ENCODE measurements around the gene RACGAP1.

The RACGAP1 gene

DNA sequence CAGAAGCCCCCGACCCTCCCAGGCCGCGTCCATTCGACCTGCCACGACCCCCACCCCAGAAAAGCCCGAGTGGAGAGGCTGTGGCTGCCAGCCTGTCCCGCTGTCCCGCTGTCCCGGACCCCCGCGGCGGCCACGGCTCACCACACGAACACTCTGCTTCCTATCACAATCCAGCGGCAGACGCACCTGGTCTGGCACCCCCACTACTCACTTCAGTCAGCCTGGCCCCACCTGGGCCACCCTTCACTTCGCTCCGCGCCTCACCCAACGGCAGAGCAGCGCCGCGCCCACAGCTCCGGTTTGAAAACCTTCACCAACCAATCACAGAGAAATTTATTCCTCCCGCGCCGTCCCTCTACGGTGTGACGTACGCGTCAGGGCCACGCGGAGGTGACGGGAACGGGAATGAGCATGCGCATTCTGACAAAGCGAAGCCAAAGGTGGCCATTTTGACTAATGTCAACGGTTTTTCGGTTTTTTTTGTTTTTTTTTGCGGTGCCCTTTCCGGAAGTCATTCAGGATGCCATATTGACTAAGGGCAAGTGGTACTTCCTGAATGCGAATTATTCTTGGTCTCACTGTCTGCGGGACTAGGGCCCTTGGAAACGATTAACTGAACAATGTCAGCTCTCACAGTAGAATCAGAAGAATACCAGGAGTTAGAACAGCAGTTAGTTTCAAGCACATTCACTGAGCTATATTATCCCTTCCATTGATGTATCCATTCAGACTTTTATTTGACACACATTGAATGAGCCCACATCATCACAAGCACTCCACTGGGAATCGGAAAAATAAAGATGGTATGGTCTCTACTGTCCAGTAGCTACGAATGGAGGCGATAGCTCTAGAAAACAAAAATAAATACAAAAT is at the start of gene RACGAP1:
TSS of gene RACGAP1 (minus strand) at position 308 of the 873 bp plus-strand sequence. CDS start 8,779 bp downstream, outside the sequence.
- peak; percentile 98 for DNase-seq

GRCh38 chr12:50073712-50074111 is 48.4 kb upstream of the RACGAP1 start:
- DNase-seq: no peak

DNA sequence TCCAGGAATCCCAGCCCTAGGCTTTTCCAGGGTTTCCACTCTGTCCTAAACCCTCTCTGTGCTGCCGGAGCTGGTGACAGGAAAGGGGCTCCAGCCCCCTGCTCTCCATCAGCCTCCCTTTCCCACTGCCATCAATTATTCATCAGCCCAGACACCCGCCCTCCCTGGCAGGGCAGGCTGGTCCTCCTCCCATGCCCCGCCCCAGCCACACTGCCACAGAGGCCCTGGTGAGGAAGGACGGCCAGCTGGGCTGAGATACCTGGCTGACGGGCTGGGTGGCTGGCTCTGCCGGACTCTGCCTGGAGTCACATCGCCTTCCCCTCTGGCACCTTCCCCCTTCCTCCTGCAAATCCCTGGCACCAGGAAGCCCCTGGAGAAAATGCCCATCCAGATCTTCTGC is 47.9 kb upstream of the RACGAP1 start:
- DNase-seq: no peak

- DNase-seq: no peak
Observed at GRCh38 chr12:50072198-50072907, 47.1 kb upstream of the RACGAP1 start.

DNA sequence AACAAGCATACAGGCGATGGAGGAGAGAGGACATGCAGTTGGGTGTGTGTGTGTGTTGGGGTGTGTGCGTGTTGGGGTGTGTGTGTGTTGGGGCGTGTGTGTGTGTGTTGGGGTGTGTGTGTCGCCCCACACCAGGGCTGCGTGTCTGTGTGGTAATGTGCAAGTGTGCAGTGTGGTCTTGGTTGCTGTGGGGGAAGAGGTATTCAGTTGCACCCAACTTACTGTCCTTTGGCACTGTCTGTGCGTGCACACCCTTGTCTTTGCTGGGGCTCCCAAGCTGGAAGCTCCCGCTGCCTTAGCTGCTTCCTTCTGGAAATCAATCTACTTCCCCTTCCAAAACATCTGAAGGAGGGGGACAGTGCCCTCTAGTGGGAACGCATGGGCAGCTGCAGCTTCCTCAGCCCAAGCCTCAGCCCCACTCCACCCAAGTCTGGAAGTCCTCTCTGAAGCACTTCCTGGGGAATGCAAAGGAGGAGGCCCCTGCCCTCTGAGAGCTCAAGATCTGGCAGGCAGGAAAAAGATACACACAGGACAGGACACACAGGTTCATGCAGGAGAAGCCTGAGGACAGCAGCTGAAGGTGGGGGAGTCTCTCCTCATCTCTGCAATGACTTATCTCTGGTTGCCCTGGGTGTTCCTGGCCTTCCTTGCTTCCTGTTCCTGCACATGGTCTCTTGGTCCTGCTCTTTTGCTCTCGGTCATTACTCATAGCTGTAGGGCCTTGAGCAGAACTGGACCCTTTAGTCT is 45.2 kb upstream of the RACGAP1 start:
- DNase-seq: peak; percentile 40

- DNase-seq: no peak
Observed at GRCh38 chr12:50069539-50069938, 44.2 kb upstream of the RACGAP1 start.

- no peak for DNase-seq
Observed at GRCh38 chr12:50069069-50069468, 43.8 kb upstream of the RACGAP1 start.

GRCh38 chr12:50066402-50066801 is 41.1 kb upstream of the RACGAP1 start:
- no peak for DNase-seq

DNA sequence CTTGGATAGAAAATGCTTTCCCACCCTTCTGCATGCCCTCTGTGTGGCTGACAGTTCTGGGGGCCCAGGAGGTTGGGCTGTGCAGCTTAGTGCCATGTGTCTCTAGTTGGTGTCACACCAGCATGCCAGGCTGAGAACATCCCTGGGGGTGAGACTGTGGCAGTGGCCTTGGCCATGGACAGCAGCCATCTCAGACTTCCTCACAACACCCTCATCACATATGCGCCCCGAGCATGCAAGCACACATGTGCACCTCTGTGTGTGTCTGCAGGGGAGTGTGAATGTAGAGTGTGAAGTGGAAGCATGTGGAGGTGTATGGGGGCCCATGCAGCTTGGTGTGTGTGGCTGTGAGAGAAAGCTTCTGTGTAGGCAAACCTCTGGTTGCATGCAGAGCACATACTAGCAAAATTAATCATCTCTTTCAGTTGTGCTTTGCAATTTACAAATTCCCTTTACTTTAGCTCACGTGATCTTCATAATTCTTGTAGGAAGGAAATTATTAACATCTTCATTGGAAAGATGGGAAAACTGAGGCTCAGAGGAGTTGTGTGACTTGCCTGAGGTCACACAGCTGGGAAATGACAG is 40.5 kb upstream of the RACGAP1 start:
- no peak for DNase-seq

- DNase-seq: peak; percentile 13
Observed at GRCh38 chr12:50062728-50063460, 37.6 kb upstream of the RACGAP1 start.

DNA sequence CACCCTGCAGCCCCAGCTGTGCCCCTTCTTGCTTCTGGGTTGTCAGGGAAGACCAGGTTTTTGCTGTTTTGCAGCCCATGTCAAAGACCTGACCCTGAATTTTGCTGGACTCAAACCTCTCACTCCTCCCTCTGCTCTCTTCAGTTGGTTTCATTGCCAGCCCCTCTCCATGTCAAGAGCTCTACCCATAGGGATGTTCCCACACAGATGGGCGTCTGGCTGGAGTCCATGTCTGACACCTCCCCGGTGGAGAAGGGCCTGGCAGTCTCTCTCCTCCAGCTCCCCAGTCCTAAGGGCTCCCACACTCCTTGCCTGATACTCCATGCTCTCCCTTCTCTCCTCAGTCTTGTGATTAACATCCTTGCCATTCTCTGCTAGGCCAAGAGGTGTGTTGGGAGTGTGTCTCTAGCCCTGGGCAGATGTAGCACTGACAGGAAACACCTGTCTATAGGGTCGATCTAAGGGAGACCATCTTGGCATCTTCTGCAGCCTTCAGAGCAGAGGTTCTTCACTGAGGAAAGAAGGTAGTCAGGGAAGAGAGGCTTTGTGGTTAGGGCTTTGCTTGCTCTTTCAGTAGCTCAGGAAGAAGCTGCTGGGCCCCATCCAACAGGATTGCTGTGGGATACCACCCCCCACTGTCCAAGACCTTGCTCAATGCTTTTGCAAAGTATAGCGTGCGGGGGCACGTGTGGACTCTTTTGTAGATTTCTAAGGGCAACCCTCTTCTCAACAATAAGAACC is 36.8 kb upstream of the RACGAP1 start:
- DNase-seq: no peak

GRCh38 chr12:50061171-50061570 is 35.9 kb upstream of the RACGAP1 start:
- DNase-seq: no peak

DNA sequence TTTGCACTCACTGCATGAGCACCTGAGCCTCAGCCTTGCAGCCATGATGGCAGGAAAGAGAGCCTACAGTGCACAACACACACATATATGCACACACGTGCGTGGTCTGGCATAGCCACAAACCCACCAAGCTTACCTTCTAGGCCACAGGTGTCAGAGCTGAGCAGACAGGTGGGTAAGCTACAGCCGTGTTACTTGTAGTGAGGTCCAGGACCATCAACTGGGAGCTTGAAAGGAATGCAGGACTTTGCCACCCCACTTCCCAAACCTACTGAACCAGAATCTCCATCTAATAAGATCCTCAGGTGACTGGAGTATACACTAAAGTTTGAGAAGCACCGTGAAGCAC is 34.8 kb upstream of the RACGAP1 start:
- DNase-seq: no peak

DNA sequence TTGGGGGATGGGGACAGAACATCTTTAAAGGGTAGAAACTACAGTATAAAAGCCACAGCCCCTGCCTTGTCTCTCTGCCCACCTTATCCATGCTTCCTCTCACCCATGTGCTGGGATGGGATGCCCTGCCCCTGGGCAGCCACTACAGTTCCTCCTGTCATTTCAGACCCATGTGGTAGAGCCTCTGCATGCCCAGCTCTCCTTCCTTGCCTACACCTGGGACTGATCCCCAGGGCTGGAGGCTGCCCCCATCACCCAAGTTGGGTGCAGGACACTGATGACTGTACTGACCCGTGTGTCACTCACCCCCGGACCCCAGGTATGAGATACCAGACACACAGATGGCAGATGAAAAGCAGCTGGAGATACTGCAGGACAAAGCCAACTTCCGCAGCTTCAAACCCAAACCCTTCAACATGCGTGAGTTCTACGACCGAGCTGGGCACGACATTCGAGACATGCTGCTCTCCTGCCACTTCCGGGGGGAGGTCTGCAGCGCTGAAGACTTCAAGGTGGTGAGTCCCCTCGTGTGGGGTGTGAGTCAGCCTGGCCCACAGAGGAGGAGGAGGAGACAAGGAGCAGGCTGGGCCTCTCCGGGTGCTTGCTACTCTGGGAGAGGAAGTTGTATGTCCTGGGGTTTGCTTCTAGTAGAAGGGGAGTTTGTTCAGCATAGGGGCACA is 34.3 kb upstream of the RACGAP1 start:
- DNase-seq: no peak

DNA sequence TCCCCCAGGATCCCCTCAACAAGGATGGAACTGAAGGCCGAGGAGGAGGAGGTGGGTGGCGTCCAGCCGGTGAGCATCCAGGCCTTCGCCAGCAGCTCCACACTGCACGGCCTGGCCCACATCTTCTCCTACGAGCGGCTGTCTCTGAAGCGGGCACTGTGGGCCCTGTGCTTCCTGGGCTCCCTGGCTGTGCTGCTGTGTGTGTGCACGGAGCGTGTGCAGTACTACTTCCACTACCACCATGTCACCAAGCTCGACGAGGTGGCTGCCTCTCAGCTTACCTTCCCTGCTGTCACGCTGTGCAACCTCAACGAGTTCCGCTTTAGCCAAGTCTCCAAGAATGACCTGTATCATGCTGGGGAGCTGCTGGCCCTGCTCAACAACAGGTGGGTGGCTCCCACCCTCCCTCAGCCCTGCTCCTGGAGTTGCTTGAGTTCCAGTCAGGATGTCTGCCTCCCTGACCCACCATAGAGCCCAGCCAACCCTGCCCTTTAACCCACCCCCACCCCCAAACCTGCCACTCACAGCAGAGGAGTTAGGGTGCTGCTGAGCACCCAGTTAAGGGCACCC is 33.5 kb upstream of the RACGAP1 start:
- DNase-seq: no peak

DNA sequence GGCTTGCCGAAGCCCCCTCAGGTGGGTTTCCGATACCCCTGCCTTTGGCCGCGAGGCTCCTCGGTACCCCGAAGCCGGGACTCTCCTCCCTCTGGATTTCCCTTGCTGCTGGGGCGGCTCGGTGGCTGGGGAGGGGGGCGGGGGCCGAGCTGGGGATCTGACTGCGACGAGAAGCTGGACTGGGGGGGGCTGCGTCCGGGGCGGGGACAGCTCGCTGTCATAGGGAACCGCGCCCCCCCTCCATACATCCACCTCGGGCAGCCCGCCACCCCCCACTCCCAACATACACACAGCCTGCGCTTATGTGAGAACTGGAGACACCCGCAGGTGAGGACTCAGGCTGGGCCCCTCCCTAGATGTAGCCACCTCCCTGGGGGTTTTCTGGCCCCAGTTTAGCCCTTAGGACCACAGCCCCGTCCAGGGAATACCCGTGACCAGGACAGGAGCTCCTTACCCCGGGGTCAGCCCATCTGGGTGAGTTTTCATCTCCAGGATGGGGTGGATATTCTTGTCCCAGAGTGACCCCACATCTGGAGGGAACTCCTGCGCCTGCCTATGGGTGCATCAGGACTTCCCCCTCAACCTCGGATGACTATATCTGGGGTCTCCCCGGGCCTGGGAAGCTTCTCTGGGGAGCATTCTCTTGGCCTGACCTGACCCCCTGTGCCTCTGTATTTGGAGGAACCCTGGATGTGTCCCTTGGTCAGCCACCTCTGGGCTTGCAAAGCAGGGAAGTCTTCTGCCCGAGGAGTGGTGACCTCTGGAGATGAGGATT is 32.8 kb upstream of the RACGAP1 start:
- DNase-seq: no peak

- DNase-seq: peak; percentile 34
Observed at GRCh38 chr12:50057000-50057841, 31.9 kb upstream of the RACGAP1 start, which contains the start of gene ASIC1. ASIC1 (plus strand) TSS chr12:50057596; CDS start chr12:50058767, 1,171 bp downstream.

- no peak for DNase-seq
Observed at GRCh38 chr12:50056639-50056976, 31.3 kb upstream of the RACGAP1 start.

Data from NCI-H1694 treated with DMSO at 0.1 percent for 48 hours (cell line).